Natural killer cell treated with Interleukin-12 subunit alpha and Interleukin-12 subunit beta and Interleukin-15 and Interleukin-18, amount 100 ng/mL, for 72 hours (primary cell): ENCODE results near the gene CELF2. TPM values are rescaled to one million over a fixed set of nuclear protein-coding genes. Genes with fewer than 3 reads are reported as not detected.

ENCODE experiments used
- ATAC-seq, 2 donors: fragments of 150-1000 bp; cut with Tn5 transposase in 1 of 2; sonication (Bioruptor Pico), chemical (Tn5 transposase) in 1 of 2; 2 replicates each; pipeline ENCODE4 v1.10.0; 2021
- DNase-seq: peaks from one replicate; pipeline ENCODE4 v3.0.0; 2022; ENCODE audit warnings: low spot score
- H3K27ac Mint-ChIP-seq, 2 donors: 1 replicate in 1 of 2; 2 replicates in 1 of 2; pipeline ENCODE4 v1.8.0; 2022; ENCODE audit warnings: mixed read lengths in 2 of 2, mild to moderate bottlenecking in 1 of 2, moderate library complexity in 1 of 2
- H3K27me3 Mint-ChIP-seq, 2 donors: 1 replicate in 1 of 2; 2 replicates in 1 of 2; pipeline ENCODE4 v1.8.0; 2022; ENCODE audit warnings: mixed read lengths in 2 of 2
- H3K36me3 Mint-ChIP-seq: one replicate; pipeline ENCODE4 v1.8.0; 2022; ENCODE audit warnings: mixed read lengths
- H3K4me1 Mint-ChIP-seq, 2 donors: 1 replicate in 1 of 2; 2 replicates in 1 of 2; pipeline ENCODE4 v1.8.0; 2022; ENCODE audit warnings: low read depth in 2 of 2, mixed read lengths in 2 of 2, mild to moderate bottlenecking in 1 of 2
- H3K4me3 Mint-ChIP-seq: one replicate; pipeline ENCODE4 v1.8.0; 2022; ENCODE audit warnings: mixed read lengths
- H3K9me3 Mint-ChIP-seq: 2 replicates; pipeline ENCODE4 v1.8.0; 2022; ENCODE audit warnings: mixed read lengths
- total RNA-seq, 2 donors: library from RNA; stranded (reverse); gene quantifications; one replicate each; pipeline ENCODE4 v1.2.3, GENCODE V29; 2022

The CELF2 gene
- total RNA-seq: 100 to 1,000 TPM; 185 to 208 TPM

DNA sequence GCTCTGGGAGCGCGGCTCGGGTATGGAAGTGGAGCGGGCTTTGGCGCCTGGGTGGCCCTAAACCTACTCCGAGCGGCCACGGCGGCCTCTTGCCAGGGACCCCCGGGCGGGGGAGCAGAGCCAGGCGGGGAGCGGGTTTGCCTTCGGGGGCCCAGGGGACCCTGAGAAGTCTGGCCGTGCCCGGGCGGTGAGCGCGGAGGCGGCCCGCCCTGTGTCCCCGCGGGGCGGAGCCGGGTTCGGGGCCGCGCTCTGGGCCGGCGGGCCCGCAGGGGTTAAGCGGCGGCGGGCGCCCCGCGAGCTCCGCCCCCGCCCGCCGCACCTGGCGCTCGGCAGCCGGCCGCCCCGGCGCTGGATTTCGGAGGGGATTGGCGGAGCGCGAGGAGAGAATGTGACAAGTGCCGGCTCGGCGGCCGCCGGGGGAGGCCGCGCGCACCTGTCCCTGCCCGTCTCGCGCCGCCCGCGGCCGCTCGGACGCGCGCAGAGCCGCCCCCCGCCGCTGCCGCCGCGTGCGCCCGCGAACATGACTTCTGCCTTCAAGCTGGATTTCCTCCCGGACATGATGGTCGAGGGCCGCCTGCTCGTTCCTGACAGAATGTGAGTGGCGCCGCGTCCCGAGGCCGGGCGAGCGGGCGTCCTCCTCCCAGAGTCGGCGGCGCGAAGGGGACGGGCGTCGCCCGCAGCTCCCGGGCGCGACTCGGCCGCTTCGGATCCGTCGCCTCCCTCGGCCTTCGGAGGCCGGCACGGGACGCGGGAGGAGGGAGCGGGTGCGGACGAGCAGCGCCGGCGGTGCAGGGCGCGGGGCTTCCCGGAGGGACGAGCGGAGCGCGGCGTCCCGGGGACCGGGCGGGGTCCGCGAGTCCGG, at the start of gene CELF2:
TSS of gene CELF2 (plus strand) at position 303 of the 862 bp plus-strand sequence. CDS start at position 521, 218 bp downstream.
- Mint-ChIP-seq H3K27me3 (peaks cover 53 to 83% of the 10 kb centered on the region in 2 donors), H3K27ac (peak within 1 kb of the TSS in 1 of 2 donors; percentile 28), H3K4me3 (peak within 1 kb of the TSS; percentile 66), H3K9me3 (no peaks in the 10 kb centered on the region), H3K4me1 (peaks cover 9 to 11% of the 10 kb centered on the region in 2 donors), H3K36me3 (peaks cover 5% of the 10 kb centered on the region)
- DNase-seq (peak; percentile 63), ATAC-seq (peak; percentile 83 to 88)

DNA sequence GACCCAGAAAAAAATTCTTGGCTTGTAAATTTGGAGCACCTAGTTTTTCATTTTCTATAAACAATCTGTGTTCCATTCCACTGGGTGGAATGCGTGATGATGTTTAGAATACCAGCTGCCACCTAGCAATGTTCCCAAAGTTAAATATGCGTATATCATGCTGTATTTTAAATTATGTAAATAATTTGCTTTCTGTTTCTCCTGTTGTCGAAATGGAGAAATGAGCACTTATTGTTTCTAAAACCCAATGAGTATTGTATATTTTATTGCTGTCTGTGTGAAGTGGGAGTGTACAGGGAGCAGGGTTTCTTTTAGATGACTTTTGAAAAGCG, 49.4 kb upstream of the CELF2 start:
- H3K4me3 Mint-ChIP-seq: no peak overlapping the region
- H3K4me1 Mint-ChIP-seq: peaks cover 0 to 2% of the 10 kb centered on the region in 2 donors
- no peaks in the 10 kb centered on the region for H3K9me3 Mint-ChIP-seq
- DNase-seq (no peak), ATAC-seq (no peak)
- no peaks in the 10 kb centered on the region for H3K36me3 Mint-ChIP-seq
- H3K27ac Mint-ChIP-seq: no peak overlapping the region
- peaks cover 19 to 43% of the 10 kb centered on the region in 2 donors for H3K27me3 Mint-ChIP-seq

DNA sequence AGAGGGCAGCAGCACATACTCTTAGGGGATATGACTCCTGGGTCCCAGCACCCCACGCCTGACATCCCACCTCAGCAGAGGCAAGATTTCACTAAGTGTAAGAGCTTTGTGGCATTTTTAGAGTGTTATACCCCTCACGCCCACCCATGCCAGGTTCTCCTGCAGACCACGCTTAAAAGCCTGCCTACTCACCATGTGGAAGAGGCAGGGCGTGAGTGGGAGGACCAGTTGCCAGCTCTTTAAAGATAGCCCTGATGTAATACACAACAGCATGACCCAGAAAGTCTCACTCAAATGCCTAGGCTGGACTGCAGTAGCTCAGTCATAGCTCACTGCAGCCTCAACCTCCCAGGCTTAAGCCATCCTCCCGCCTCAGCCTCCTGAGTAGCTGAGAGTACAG, 44.4 kb upstream of the CELF2 start:
- Mint-ChIP-seq H3K27me3 (peaks cover 36 to 56% of the 10 kb centered on the region in 2 donors), H3K4me3 (no peak overlapping the region), H3K27ac (no peak overlapping the region), H3K4me1 (peaks cover 28 to 29% of the 10 kb centered on the region in 2 donors), H3K36me3 (peaks cover 13% of the 10 kb centered on the region), H3K9me3 (no peaks in the 10 kb centered on the region)
- ATAC-seq: no peak
- DNase-seq: no peak

DNA sequence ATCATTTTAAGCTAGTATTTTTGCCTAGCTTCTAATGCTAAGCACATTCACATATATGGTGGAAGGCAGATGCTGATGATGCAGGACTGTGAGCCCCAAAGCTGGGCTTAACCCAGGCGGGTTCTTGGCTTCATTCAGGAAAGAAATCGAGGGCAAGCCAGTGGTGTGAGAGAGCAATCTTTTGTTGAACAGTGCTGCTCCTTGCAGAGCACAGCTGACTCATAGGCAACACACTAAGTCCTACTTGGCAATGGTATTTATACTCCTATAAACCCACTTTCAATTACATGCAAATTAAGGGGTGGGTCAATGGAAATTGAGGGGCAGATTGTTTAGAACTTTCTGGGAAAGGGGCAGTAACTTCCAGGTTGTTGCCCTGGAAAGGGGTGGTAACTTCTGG, 42.0 kb upstream of the CELF2 start:
- Mint-ChIP-seq H3K27ac (peak overlapping the region in 1 of 2 donors; percentile 85), H3K27me3 (peaks cover 39 to 66% of the 10 kb centered on the region in 2 donors), H3K36me3 (peaks cover 16% of the 10 kb centered on the region), H3K4me1 (peaks cover 34 to 36% of the 10 kb centered on the region in 2 donors), H3K9me3 (no peaks in the 10 kb centered on the region), H3K4me3 (peak overlapping the region; percentile 51)
- DNase-seq (no peak), ATAC-seq (peak in 1 of 2 donors; percentile 34)

DNA sequence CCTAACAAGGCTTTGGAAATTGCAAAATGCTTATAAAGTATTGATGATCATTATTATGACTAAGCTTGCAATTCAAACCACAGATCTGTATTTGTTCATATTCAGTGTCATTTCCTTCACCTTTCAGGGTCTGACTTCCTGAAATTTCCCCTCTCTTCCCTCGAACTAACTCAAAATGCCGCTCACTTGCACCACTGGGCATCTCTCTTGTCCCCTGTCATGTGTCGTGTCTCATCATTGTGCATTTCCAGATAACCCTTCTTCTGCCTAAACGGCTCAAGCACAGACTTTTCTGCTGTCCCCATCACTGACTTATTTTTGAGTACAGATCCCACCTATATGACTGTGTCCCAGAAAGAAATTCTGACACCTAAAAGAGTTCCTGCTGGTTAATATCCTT, 41.0 kb upstream of the CELF2 start:
- H3K9me3 Mint-ChIP-seq: no peaks in the 10 kb centered on the region
- no peak for DNase-seq
- peak; percentile 57 to 62 for ATAC-seq
- H3K36me3 Mint-ChIP-seq: peaks cover 16% of the 10 kb centered on the region
- H3K27me3 Mint-ChIP-seq: peaks cover 35 to 61% of the 10 kb centered on the region in 2 donors
- peak overlapping the region; percentile 85 to 88 for H3K27ac Mint-ChIP-seq
- peak overlapping the region; percentile 63 for H3K4me3 Mint-ChIP-seq
- peaks cover 32 to 36% of the 10 kb centered on the region in 2 donors for H3K4me1 Mint-ChIP-seq

DNA sequence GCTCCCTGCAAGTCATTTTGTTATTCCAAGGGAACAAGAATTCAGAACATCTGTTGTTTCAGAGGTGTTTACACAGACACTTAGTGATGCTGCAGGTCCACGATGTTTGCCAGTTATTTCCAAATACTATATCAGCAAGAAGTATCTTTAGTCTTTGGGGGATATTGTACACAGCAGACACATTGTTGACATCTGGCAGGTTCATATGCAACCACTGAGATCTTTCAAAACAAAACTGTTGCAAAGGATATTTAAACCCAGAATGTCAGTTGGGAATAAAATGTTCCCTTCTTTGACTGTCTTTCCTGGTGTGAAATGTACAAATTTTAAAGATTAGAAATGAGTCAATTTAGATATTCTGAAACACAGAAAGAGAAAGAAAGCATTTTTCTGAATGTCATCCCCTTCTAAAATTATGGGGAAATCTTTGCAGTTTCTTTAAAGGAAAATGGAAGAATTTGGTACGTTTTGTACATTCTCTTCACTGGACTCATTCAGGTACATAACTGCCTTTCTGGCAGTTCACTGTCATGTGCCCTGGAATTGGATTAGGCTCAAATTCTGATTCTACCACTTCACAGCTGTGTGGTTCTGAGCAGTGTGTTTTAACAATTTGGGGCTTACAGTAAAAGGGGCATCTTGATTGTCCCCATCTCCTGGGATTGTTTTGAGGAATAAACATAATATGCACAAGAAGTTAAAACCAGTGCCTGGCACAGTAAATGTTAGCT, 40.3 kb upstream of the CELF2 start:
- Mint-ChIP-seq H3K36me3 (peaks cover 16% of the 10 kb centered on the region), H3K27me3 (peaks cover 33 to 53% of the 10 kb centered on the region in 2 donors), H3K9me3 (no peaks in the 10 kb centered on the region), H3K4me1 (peaks cover 32 to 36% of the 10 kb centered on the region in 2 donors), H3K4me3 (peak overlapping the region; percentile 63), H3K27ac (peak overlapping the region; percentile 85 to 88)
- DNase-seq (no peak), ATAC-seq (peak; percentile 31 to 64)

DNA sequence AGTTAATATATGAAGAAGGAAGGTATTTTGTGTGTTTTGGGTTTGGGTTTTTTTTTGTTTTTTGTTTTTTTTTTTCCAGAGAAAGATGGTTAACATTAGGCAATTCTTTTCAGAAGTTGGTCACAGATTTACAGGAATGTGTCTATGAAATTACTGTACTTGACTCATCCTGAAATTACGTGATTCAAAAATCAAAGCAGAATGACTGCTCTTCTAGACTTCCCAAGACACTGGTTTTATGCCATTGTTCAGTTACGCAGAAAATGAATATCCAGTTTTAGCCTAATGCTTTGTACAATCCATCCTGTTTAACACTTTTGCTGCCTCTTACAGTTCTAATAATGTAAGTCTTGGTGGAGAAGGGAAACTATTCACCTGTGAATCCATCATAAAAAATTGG, 39.7 kb upstream of the CELF2 start:
- Mint-ChIP-seq H3K27me3 (peaks cover 29 to 47% of the 10 kb centered on the region in 2 donors), H3K4me1 (peaks cover 32 to 36% of the 10 kb centered on the region in 2 donors), H3K36me3 (peaks cover 16% of the 10 kb centered on the region), H3K4me3 (peak overlapping the region; percentile 63), H3K27ac (peak overlapping the region; percentile 85 to 88), H3K9me3 (no peaks in the 10 kb centered on the region)
- peak; percentile 64 to 66 for ATAC-seq
- no peak for DNase-seq

DNA sequence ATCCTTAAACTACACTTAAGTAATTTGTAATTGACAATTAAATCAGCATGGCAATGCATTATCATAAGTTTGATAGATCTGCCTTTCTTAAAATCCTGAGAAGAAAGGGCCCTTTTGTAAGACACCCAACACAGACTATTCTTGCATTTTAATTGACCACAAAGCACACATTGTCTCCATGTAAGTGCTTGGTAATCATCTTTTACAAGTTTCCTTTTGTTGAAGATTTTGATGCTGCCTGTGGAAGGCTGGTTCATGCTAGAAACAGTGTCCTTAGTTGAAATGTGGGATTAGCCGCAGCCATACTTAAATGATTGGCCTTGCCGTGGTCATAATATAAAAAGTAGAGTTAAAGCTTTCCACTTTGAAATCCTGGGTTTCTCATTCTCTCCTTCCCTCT, 32.3 kb upstream of the CELF2 start:
- no peaks in the 10 kb centered on the region for H3K36me3 Mint-ChIP-seq
- DNase-seq: no peak
- H3K27ac Mint-ChIP-seq: no peak overlapping the region
- no peak for ATAC-seq
- no peaks in the 10 kb centered on the region for H3K9me3 Mint-ChIP-seq
- no peaks in the 10 kb centered on the region for H3K4me1 Mint-ChIP-seq
- peaks cover 14 to 30% of the 10 kb centered on the region in 2 donors for H3K27me3 Mint-ChIP-seq
- no peak overlapping the region for H3K4me3 Mint-ChIP-seq

DNA sequence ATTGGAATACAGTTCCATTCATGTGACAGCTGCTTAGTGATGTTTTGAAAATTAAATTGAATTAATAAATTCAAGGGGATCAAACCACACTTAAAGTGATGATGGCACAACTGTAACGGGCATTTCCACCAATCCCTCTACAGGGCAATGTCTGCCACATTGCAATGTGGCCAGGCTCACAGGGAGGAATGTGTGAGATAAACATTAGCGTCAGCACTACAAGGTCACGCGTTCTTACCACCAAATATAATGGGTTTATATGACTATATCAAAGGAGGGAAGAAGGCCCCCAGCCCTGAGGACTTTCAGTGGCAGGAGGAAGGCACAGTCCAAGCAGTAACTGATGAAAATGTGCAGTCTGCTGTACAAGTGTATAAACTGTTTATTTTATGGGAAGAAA, 31.1 kb upstream of the CELF2 start:
- H3K36me3 Mint-ChIP-seq: no peaks in the 10 kb centered on the region
- no peak for DNase-seq
- H3K9me3 Mint-ChIP-seq: no peaks in the 10 kb centered on the region
- H3K4me1 Mint-ChIP-seq: no peaks in the 10 kb centered on the region
- peaks cover 13 to 22% of the 10 kb centered on the region in 2 donors for H3K27me3 Mint-ChIP-seq
- H3K27ac Mint-ChIP-seq: no peak overlapping the region
- ATAC-seq: no peak
- H3K4me3 Mint-ChIP-seq: no peak overlapping the region

DNA sequence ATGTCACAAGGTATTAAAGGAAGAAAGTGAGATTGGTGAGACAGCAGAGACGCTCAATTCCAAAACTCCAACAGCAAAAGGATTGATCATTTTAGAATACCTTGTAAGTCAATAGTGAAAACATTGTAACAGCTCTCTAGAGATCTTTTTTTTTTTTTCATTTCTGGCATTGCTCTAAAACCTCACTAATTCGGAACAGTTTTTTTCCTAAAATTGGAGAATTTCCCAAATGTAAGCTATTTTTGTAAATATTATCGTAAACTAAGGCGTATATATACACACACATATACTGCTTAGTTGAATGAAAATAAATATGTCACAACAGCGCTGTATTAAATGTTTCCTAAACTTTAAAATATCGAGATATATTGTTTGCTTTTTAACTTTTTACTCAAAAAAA, 30.6 kb upstream of the CELF2 start:
- no peaks in the 10 kb centered on the region for H3K4me1 Mint-ChIP-seq
- H3K27me3 Mint-ChIP-seq: peaks cover 16 to 27% of the 10 kb centered on the region in 2 donors
- no peak overlapping the region for H3K27ac Mint-ChIP-seq
- H3K36me3 Mint-ChIP-seq: no peaks in the 10 kb centered on the region
- H3K9me3 Mint-ChIP-seq: no peaks in the 10 kb centered on the region
- no peak for DNase-seq
- H3K4me3 Mint-ChIP-seq: no peak overlapping the region
- ATAC-seq: no peak

DNA sequence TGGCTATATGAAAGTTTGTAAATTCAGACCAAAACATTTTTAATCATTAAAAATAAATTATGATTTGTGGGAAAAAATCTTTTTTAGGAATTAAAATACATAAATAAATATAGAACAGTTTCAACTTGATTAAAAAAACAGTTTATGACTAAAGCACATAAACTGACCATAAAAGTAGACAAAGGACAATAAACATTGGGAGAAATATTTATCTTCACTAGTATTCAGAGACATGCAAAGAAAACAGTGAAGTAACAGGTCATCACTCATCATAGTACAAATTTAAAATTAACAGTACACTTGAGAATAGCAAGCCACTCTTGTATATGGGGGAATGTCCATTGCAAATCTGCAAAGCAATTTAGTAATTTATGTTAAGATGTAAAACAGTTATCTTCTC, 28.0 kb upstream of the CELF2 start:
- no peaks in the 10 kb centered on the region for H3K4me1 Mint-ChIP-seq
- DNase-seq (no peak), ATAC-seq (no peak)
- H3K27me3 Mint-ChIP-seq: peaks cover 22 to 49% of the 10 kb centered on the region in 2 donors
- H3K27ac Mint-ChIP-seq: no peak overlapping the region
- no peak overlapping the region for H3K4me3 Mint-ChIP-seq
- no peaks in the 10 kb centered on the region for H3K9me3 Mint-ChIP-seq
- no peaks in the 10 kb centered on the region for H3K36me3 Mint-ChIP-seq

DNA sequence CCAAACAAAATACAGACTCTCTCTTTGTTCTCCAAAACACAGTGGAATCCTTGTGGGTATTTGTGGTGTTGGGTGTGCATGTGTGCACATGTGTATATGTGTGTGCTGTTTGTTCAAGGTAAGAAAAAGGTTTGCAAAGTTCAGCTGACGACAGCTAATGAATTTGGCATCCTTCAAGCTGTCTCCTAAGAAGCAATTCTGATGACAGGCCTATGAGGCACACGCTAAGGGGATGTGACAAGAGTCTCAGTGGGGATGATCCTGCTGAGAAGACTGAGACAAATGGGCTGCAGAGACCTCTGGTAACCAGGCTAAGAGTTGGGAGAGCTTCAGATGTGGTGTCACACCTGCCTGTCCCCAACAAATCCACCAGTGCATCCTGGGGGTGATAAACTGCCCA, 26.5 kb upstream of the CELF2 start:
- H3K9me3 Mint-ChIP-seq: no peaks in the 10 kb centered on the region
- ATAC-seq (peak in 1 of 2 donors; percentile 31), DNase-seq (no peak)
- H3K4me1 Mint-ChIP-seq: peaks cover 0 to 4% of the 10 kb centered on the region in 2 donors
- no peak overlapping the region for H3K4me3 Mint-ChIP-seq
- H3K27ac Mint-ChIP-seq: no peak overlapping the region
- H3K36me3 Mint-ChIP-seq: no peaks in the 10 kb centered on the region
- H3K27me3 Mint-ChIP-seq: peaks cover 30 to 52% of the 10 kb centered on the region in 2 donors

DNA sequence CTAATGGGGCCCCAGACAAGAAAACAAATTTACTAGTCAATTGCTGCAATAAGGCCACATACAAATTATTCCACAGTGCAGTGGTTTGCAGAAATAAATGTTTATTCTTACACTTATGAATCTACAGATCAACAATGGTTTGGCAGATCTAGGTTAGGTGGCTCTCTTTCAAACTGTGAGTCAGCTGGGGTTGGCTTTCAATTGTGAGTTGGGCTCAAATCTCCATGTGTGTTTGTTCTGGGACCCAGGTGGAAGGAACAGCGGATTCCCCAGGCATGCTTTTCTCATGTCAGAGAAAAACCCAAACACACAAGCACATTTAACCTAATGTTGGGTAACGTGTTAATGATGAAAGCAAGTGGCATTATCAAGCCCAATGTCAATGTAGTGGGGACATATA, 25.6 kb upstream of the CELF2 start:
- H3K27ac Mint-ChIP-seq: no peak overlapping the region
- peaks cover 30 to 54% of the 10 kb centered on the region in 2 donors for H3K27me3 Mint-ChIP-seq
- no peaks in the 10 kb centered on the region for H3K36me3 Mint-ChIP-seq
- H3K4me1 Mint-ChIP-seq: peaks cover 0 to 8% of the 10 kb centered on the region in 2 donors
- no peak for ATAC-seq
- no peak for DNase-seq
- no peak overlapping the region for H3K4me3 Mint-ChIP-seq
- no peaks in the 10 kb centered on the region for H3K9me3 Mint-ChIP-seq
